ENCODE results near the gene TXNRD1.

- no peak for TF ChIP-seq POLR2A (IDR thresholded peaks at IDR 0.05; ENCODE audit: low read length)
- no peak for TF ChIP-seq GATA1 (IDR thresholded peaks at IDR 0.05; ENCODE audit: low read depth, low read length)
These were observed 33.4 kb downstream of the TXNRD1 start for GRCh38 chr12:104249017-104249416.

Data from erythroblast (primary cell).